ENCODE results near the gene TXNDC2.
"Not testable (repeated sequence)": the region's sequence is repeated elsewhere in the genome, so short reads cannot be mapped to it uniquely, and the experiment has no call there.

DNA sequence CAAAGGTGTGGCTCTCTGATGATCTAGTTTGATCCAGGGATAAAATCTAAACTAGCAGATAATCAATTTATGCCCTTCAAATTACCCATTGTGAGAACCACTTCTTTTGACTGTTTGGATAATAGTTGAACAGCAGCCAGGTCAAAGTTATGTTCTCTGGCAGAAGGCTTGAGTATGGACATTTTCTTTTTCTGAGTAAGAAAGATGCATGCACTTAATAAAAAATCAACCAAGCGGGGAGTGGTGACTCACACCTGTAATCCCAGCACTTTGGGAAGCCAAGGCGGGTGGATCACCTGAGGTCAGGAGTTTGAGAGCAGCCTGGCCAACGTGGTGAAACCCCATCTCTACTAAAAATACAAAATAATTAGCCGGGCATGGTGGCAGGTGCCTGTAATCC is 5.7 kb downstream of the TXNDC2 start:
- TF ChIP-seq, protein P1, sequence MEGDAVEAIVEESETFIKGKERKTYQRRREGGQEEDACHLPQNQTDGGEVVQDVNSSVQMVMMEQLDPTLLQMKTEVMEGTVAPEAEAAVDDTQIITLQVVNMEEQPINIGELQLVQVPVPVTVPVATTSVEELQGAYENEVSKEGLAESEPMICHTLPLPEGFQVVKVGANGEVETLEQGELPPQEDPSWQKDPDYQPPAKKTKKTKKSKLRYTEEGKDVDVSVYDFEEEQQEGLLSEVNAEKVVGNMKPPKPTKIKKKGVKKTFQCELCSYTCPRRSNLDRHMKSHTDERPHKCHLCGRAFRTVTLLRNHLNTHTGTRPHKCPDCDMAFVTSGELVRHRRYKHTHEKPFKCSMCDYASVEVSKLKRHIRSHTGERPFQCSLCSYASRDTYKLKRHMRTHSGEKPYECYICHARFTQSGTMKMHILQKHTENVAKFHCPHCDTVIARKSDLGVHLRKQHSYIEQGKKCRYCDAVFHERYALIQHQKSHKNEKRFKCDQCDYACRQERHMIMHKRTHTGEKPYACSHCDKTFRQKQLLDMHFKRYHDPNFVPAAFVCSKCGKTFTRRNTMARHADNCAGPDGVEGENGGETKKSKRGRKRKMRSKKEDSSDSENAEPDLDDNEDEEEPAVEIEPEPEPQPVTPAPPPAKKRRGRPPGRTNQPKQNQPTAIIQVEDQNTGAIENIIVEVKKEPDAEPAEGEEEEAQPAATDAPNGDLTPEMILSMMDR (IDR thresholded peaks at IDR 0.05): not testable (repeated sequence)
- TF ChIP-seq ZFX (IDR thresholded peaks at IDR 0.05; ENCODE audit: borderline replicate concordance): not testable (repeated sequence)
